GM12878 (cell line): ENCODE data around the gene CFAP57. TPM values are rescaled to one million over a fixed set of nuclear protein-coding genes. Genes with fewer than 3 reads are reported as not detected.

Experiments used
- ATAC-seq: fragments of 200-7000 bp; cut with Tn5 transposase; 3 replicates; pipeline ENCODE4 v1.9.1; 2020; ENCODE audit warnings: mild to moderate bottlenecking, moderate library complexity
- BruUV-seq: library from RNA; stranded (reverse); fragments of 400-500 nt; replicated peaks from 2 replicates; lab custom pipeline; 2021; lab: Mats Ljungman, UMichigan
- CTCF ChIA-PET: fragments of 300-600 bp; sonication (Branson Sonifier 250); formaldehyde crosslinking; extraction: SDS; loops from one replicate; lab custom pipeline; 2021; ENCODE audit warnings: inconsistent platforms; lab: Yijun Ruan, JAX
- POLR2A ChIA-PET: fragments of 350-600 bp; formaldehyde crosslinking; extraction: SDS; loops from one replicate; lab custom pipeline; 2021; ENCODE audit warnings: inconsistent platforms; lab: Charles Lee
- RAD21 ChIA-PET: fragments of 300-600 bp; sonication (Branson Sonifier 250); formaldehyde crosslinking; loops from one replicate; lab custom pipeline; 2023; ENCODE audit warnings: antibody characterized with exemption; ENCODE audit not compliant: unreplicated experiment; lab: Charles Lee
- SMC1A ChIA-PET: fragments of 300-600 bp; sonication (Branson Sonifier 250); formaldehyde crosslinking; loops from one replicate; lab custom pipeline; 2023; ENCODE audit not compliant: unreplicated experiment, uncharacterized antibody; lab: Charles Lee
- DNase-seq: peaks from one replicate; pipeline ENCODE4 v3.0.0-alpha.2; 2011; ENCODE audit warnings: low read depth, low spot score
- FAIRE-seq: peaks from 3 replicates; lab custom pipeline; 2011; peaks lifted over from hg19 to GRCh38; lab: Jason Lieb, UNC
- H2AFZ ChIP-seq: 2 replicates; pipeline ENCODE4 v1.6.0; 2011; ENCODE audit warnings: low read depth, low read length, control low read depth; ENCODE audit not compliant: control insufficient read depth
- H3K27ac ChIP-seq: 2 replicates; pipeline ENCODE4 v1.5.1; 2011; ENCODE audit warnings: control low read depth; ENCODE audit not compliant: control insufficient read depth, insufficient read depth
- H3K27me3 ChIP-seq, 2 experiments: replicated peaks in 1 of 2; 2 replicates each; pipeline versions ENCODE4 v1.6.0 to v1.6.1; 2011; ENCODE audit warnings: low read length in 1 of 2; ENCODE audit not compliant: control insufficient read depth in 2 of 2, insufficient read depth in 2 of 2
- H3K36me3 ChIP-seq, 2 experiments: 2 replicates each; pipeline ENCODE4 v1.5.1; 2011; ENCODE audit warnings: low read length in 1 of 2; ENCODE audit not compliant: control insufficient read depth in 2 of 2, insufficient read depth in 2 of 2
- H3K4me1 ChIP-seq: 2 replicates; pipeline ENCODE4 v1.6.1; 2011; ENCODE audit warnings: mild to moderate bottlenecking, low read length, moderate library complexity, mixed read lengths; ENCODE audit not compliant: control insufficient read depth, insufficient read depth
- H3K4me2 ChIP-seq: 2 replicates; pipeline ENCODE4 v1.6.0; 2011; ENCODE audit warnings: control low read depth; ENCODE audit not compliant: control insufficient read depth, insufficient read depth
- H3K4me3 ChIP-seq: fragments of 200-600 bp; sonication (generic); 2 replicates; pipeline ENCODE4 v1.5.1; 2016
- H3K79me2 ChIP-seq: 2 replicates; pipeline ENCODE4 v1.6.0; 2011; ENCODE audit warnings: low read length; ENCODE audit not compliant: control insufficient read depth, insufficient read depth
- H3K9ac ChIP-seq: 2 replicates; pipeline ENCODE4 v1.8.0; 2011; ENCODE audit warnings: low read length, control low read depth, mixed read lengths; ENCODE audit not compliant: control insufficient read depth, insufficient read depth
- H3K9me3 ChIP-seq: replicated peaks from 3 replicates; pipeline ENCODE4 v1.5.1; 2011; ENCODE audit warnings: mild to moderate bottlenecking, low read length; ENCODE audit not compliant: control insufficient read depth, insufficient read depth
- H4K20me1 ChIP-seq: 2 replicates; pipeline ENCODE4 v1.6.0; 2011; ENCODE audit not compliant: control insufficient read depth, insufficient read depth
- CBX3 ChIP-seq: fragments of 200-600 bp; sonication (generic); IDR thresholded peaks from 2 replicates; pipeline ENCODE4 v1.6.1; 2016; ENCODE audit warnings: low read depth, borderline replicate concordance
- CEBPB ChIP-seq, 2 experiments: fragments of 150-350 bp in 1 of 2; IDR thresholded peaks; 2 replicates each; pipeline ENCODE4 v1.6.1; 2012 to 2014; ENCODE audit warnings: low read depth in 2 of 2, low read length in 2 of 2, borderline replicate concordance in 1 of 2, inconsistent platforms in 1 of 2
- IRF3 ChIP-seq: fragments of 450-650 bp; IDR thresholded peaks from 2 replicates; pipeline ENCODE4 v1.6.1; 2014; ENCODE audit warnings: mild to moderate bottlenecking
- MEF2A ChIP-seq: IDR thresholded peaks from 2 replicates; pipeline ENCODE4 v1.6.1; 2011; ENCODE audit warnings: low read depth, mild to moderate bottlenecking, low read length, moderate library complexity; ENCODE audit not compliant: insufficient read depth
- NBN ChIP-seq: fragments of 450-650 bp; IDR thresholded peaks from 2 replicates; pipeline ENCODE4 v1.6.1; 2016
- NR2F1 ChIP-seq: fragments of 450-650 bp; conservative IDR thresholded peaks from 2 replicates; pipeline ENCODE4 v1.6.1; 2017; ENCODE audit warnings: mild to moderate bottlenecking
- RB1 ChIP-seq: fragments of 450-650 bp; formaldehyde crosslinking; IDR thresholded peaks from 2 replicates; pipeline ENCODE4 v1.6.1; 2017; ENCODE audit warnings: mild to moderate bottlenecking, borderline replicate concordance
- SUZ12 ChIP-seq: fragments of 200-600 bp; sonication (generic); IDR thresholded peaks from one replicate; pipeline ENCODE4 v1.6.1; 2018; ENCODE audit warnings: antibody characterized with exemption, mild to moderate bottlenecking; ENCODE audit not compliant: unreplicated experiment
- TCF3 ChIP-seq: IDR thresholded peaks from 2 replicates; pipeline ENCODE4 v1.6.1; 2012; ENCODE audit warnings: low read depth, mild to moderate bottlenecking, low read length, borderline replicate concordance; ENCODE audit not compliant: insufficient read depth
- WGBS: methylation state at CpG from one replicate; pipeline ENCODE4 v1.1.6; 2016; ENCODE audit warnings: low lambda C conversion rate; ENCODE audit not compliant: insufficient replicate concordance, insufficient coverage; ENCODE audit errors: missing lambda C conversion rate; 5-methylcytosine and 5-hydroxymethylcytosine counted together
- in situ Hi-C: fragments of 300-500 bp; cut with MboI; formaldehyde crosslinking; loops from 9 replicates; pipeline ENCODE4 v1.14.3; 2018; ENCODE audit warnings: mixed read lengths
- intact Hi-C: fragments of 100-400 bp; cut with micrococcal nuclease; formaldehyde crosslinking; loops from one replicate; pipeline ENCODE4 v1.14.2; 2022; ENCODE audit not compliant: unreplicated experiment
- polyA plus RNA-seq, 11 experiments: library from polyadenylated mRNA; depleted of rRNA in 4 of 11; unstranded in 6 of 11; stranded (reverse) in 5 of 11; fragments of >200 nt; fragmentation: Nextera tagmentation in 4 of 11; fragmentation: Illumina TruSeq in 1 of 11; extraction: Ambion mirVana in 4 of 11; extraction: Trizol in 1 of 11; gene quantifications; 1 replicate in 1 of 11; 2 replicates in 10 of 11; pipeline versions ENCODE4 v1.2.1 to v1.2.3, GENCODE V29; 2011 to 2016; ENCODE audit warnings: inconsistent platforms in 2 of 11, missing spikeins in 2 of 11, low read depth in 1 of 11
- total RNA-seq, 4 experiments: library from RNA; depleted of rRNA in 3 of 4; stranded (reverse); fragments of >200 nt in 3 of 4; fragmentation: Illumina TruSeq in 1 of 4; extraction: Trizol in 1 of 4; gene quantifications; 2 replicates each; pipeline versions ENCODE4 v1.2.1 to v1.2.3, GENCODE V29; 2013 to 2021
- TF ChIP-seq, protein P1 (sequence below): fragments of 450-650 bp; IDR thresholded peaks from 2 replicates; pipeline ENCODE4 v1.6.1; 2017; ENCODE audit warnings: antibody characterized with exemption, mild to moderate bottlenecking, moderate library complexity
- TF ChIP-seq, protein P2 (sequence below): fragments of 450-650 bp; formaldehyde crosslinking; IDR thresholded peaks from 2 replicates; pipeline ENCODE4 v1.4.0; 2020; ENCODE audit warnings: mild to moderate bottlenecking, moderate library complexity
- TF ChIP-seq, protein P3 (sequence below): IDR thresholded peaks from 2 replicates; pipeline ENCODE4 v1.6.1; 2012; ENCODE audit warnings: low read length, inconsistent platforms
- TF ChIP-seq, protein P4 (sequence below): fragments of 450-650 bp; IDR thresholded peaks from 2 replicates; pipeline ENCODE4 v1.6.1; 2017; ENCODE audit warnings: borderline replicate concordance

Gene CFAP57
- total and polyA plus RNA-seq, 10 of the 15 experiments (the other 5 are each of a cell fraction or from before 2014, with no cell fraction given) = 0.45 to 4.8 (median 1.3) TPM

- intact Hi-C loops = no loop called here
- Histone ChIP-seq H3K4me2 (0 out of 2 replicates have a peak overlapping the region, but pooled peaks have one; percentile 13), H3K4me3 (no peak overlapping the region), H3K4me1 (peaks cover 4% of the 10 kb centered on the region; the same call in 1 of the 2 replicates), H3K27me3 (no peaks in the 10 kb centered on the region), H3K27ac (no peak overlapping the region), H3K36me3 (no peaks in the 10 kb centered on the region), H3K9ac (no peak overlapping the region), H3K79me2 (no peaks in the 10 kb centered on the region), H4K20me1 (no peaks in the 10 kb centered on the region), H2AFZ (no peak overlapping the region), H3K9me3 (no peaks in the 10 kb centered on the region)
- no peak for DNase-seq
- in situ Hi-C loops = no loop called here
- ChIA-PET RAD21 (no interaction called here), POLR2A (interaction anchor here (0.6 kb wide), 2 partner anchors 381 to 384 kb away, joined by 3 read pairs; no protein-coding TSS in a partner anchor), SMC1A (no interaction called here), CTCF (no interaction called here)
- FAIRE-seq = no peak
- BruUV-seq = no TSS peak
- 6% methylated on average over 22 of the region's 29 CpGs for WGBS
- ATAC-seq = no peak
- TF ChIP-seq RB1 (no peak), NBN (no peak), TCF3 (no peak), IRF3 (no peak), CBX3 (no peak), SUZ12 (no peak), MEF2A (no peak), NR2F1 (no peak), CEBPB (IDR thresholded peaks at IDR 0.05; ENCODE audit: borderline replicate concordance in 1 of 2, low read depth in 2 of 2, low read length in 2 of 2) (no peak)
- TF ChIP-seq, protein P1, sequence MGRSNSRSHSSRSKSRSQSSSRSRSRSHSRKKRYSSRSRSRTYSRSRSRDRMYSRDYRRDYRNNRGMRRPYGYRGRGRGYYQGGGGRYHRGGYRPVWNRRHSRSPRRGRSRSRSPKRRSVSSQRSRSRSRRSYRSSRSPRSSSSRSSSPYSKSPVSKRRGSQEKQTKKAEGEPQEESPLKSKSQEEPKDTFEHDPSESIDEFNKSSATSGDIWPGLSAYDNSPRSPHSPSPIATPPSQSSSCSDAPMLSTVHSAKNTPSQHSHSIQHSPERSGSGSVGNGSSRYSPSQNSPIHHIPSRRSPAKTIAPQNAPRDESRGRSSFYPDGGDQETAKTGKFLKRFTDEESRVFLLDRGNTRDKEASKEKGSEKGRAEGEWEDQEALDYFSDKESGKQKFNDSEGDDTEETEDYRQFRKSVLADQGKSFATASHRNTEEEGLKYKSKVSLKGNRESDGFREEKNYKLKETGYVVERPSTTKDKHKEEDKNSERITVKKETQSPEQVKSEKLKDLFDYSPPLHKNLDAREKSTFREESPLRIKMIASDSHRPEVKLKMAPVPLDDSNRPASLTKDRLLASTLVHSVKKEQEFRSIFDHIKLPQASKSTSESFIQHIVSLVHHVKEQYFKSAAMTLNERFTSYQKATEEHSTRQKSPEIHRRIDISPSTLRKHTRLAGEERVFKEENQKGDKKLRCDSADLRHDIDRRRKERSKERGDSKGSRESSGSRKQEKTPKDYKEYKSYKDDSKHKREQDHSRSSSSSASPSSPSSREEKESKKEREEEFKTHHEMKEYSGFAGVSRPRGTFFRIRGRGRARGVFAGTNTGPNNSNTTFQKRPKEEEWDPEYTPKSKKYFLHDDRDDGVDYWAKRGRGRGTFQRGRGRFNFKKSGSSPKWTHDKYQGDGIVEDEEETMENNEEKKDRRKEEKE = no peak
- TF ChIP-seq, protein P2, sequence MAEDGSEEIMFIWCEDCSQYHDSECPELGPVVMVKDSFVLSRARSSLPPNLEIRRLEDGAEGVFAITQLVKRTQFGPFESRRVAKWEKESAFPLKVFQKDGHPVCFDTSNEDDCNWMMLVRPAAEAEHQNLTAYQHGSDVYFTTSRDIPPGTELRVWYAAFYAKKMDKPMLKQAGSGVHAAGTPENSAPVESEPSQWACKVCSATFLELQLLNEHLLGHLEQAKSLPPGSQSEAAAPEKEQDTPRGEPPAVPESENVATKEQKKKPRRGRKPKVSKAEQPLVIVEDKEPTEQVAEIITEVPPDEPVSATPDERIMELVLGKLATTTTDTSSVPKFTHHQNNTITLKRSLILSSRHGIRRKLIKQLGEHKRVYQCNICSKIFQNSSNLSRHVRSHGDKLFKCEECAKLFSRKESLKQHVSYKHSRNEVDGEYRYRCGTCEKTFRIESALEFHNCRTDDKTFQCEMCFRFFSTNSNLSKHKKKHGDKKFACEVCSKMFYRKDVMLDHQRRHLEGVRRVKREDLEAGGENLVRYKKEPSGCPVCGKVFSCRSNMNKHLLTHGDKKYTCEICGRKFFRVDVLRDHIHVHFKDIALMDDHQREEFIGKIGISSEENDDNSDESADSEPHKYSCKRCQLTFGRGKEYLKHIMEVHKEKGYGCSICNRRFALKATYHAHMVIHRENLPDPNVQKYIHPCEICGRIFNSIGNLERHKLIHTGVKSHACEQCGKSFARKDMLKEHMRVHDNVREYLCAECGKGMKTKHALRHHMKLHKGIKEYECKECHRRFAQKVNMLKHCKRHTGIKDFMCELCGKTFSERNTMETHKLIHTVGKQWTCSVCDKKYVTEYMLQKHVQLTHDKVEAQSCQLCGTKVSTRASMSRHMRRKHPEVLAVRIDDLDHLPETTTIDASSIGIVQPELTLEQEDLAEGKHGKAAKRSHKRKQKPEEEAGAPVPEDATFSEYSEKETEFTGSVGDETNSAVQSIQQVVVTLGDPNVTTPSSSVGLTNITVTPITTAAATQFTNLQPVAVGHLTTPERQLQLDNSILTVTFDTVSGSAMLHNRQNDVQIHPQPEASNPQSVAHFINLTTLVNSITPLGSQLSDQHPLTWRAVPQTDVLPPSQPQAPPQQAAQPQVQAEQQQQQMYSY (CRISPR knock-in tag) = no peak
- TF ChIP-seq, protein P3, sequence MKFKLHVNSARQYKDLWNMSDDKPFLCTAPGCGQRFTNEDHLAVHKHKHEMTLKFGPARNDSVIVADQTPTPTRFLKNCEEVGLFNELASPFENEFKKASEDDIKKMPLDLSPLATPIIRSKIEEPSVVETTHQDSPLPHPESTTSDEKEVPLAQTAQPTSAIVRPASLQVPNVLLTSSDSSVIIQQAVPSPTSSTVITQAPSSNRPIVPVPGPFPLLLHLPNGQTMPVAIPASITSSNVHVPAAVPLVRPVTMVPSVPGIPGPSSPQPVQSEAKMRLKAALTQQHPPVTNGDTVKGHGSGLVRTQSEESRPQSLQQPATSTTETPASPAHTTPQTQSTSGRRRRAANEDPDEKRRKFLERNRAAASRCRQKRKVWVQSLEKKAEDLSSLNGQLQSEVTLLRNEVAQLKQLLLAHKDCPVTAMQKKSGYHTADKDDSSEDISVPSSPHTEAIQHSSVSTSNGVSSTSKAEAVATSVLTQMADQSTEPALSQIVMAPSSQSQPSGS = no peak
- TF ChIP-seq, protein P4, sequence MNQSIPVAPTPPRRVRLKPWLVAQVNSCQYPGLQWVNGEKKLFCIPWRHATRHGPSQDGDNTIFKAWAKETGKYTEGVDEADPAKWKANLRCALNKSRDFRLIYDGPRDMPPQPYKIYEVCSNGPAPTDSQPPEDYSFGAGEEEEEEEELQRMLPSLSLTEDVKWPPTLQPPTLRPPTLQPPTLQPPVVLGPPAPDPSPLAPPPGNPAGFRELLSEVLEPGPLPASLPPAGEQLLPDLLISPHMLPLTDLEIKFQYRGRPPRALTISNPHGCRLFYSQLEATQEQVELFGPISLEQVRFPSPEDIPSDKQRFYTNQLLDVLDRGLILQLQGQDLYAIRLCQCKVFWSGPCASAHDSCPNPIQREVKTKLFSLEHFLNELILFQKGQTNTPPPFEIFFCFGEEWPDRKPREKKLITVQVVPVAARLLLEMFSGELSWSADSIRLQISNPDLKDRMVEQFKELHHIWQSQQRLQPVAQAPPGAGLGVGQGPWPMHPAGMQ = no peak
These were observed 98.4 kb downstream of the CFAP57 start for GRCh38 chr1:43270421-43271095.
